ENCODE measurements around the gene CROCC2. TPM values are rescaled to one million over a fixed set of nuclear protein-coding genes. Genes with fewer than 3 reads are reported as not detected.

CROCC2 gene
- total and polyA plus RNA-seq, 2 donors (not counting 1 experiment from before 2014, with no cell fraction given), result not detected

DNA sequence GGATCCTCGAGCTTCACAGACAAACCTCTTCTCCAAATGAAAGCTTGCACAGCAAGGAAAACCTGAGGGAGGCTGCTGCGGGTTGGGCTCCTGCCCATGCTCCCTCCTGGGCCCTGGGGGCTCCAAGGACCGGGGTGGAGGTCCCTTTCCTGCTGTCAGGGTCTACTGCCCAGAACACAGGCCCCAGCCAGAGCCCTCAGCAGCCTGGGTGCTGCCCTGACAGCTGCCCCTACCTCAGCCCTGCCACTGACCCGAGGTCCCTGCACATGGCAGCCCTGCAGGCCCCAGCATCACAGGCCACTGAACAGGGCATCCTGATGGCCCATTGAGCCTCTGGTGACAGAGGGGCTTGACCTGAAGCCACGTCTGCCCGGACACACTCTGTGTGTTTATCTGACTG is 41.0 kb downstream of the CROCC2 start:
- no peak for ATAC-seq (ENCODE audit: low read depth)
- no peaks in the 10 kb centered on the region for H3K4me1 Mint-ChIP-seq

DNA sequence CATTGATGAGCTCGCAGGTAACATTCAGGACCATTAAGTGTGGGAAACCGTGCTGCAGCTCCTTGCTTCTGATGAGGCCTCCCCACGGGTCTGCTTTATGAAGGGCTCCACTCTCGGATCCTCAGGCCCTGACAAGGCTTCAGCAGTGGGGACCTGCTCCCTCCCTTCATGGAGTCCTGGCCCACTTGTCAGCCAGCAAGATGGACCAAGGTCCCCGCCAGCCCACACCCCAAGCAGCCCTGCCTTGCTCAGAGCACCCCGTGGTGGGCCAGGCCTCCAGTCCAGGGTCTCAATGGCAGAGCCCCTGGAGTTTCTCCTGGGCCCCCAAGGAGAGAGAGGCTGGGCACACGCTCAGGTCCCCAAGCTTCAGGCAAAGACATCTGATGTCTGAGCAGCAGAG is 41.5 kb downstream of the CROCC2 start:
- no peak for TF ChIP-seq EZH2 (IDR thresholded peaks at IDR 0.05; ENCODE audit: borderline replicate concordance, insufficient read depth, low read depth, low read length, poor library complexity, severe bottlenecking)
- TF ChIP-seq, protein P1, sequence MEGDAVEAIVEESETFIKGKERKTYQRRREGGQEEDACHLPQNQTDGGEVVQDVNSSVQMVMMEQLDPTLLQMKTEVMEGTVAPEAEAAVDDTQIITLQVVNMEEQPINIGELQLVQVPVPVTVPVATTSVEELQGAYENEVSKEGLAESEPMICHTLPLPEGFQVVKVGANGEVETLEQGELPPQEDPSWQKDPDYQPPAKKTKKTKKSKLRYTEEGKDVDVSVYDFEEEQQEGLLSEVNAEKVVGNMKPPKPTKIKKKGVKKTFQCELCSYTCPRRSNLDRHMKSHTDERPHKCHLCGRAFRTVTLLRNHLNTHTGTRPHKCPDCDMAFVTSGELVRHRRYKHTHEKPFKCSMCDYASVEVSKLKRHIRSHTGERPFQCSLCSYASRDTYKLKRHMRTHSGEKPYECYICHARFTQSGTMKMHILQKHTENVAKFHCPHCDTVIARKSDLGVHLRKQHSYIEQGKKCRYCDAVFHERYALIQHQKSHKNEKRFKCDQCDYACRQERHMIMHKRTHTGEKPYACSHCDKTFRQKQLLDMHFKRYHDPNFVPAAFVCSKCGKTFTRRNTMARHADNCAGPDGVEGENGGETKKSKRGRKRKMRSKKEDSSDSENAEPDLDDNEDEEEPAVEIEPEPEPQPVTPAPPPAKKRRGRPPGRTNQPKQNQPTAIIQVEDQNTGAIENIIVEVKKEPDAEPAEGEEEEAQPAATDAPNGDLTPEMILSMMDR (IDR thresholded peaks at IDR 0.05), result no peak
- Histone ChIP-seq H3K27me3 (replicated peaks in 1 of 4; ENCODE audit: control extremely low read depth in 1 of 4, control insufficient read depth in 3 of 4, insufficient read depth in 4 of 4, low read length in 3 of 4) (no peaks in the 10 kb centered on the region), H3K4me3 (ENCODE audit: control extremely low read depth in 1 of 5, extremely low read depth in 1 of 5, insufficient read depth in 1 of 5, low read depth in 2 of 5, low read length in 4 of 5) (no peak overlapping the region), H3K36me3 (replicated peaks in 1 of 2; ENCODE audit: control extremely low read depth in 1 of 2, control insufficient read depth in 1 of 2, extremely low read depth in 1 of 2, insufficient read depth in 2 of 2, low read length in 1 of 2) (no peaks in the 10 kb centered on the region), H3K27ac (ENCODE audit: low read length in 2 of 2) (no peak overlapping the region), H3K4me2 (replicated peaks; ENCODE audit: low read depth, low read length, poor library complexity, severe bottlenecking) (no peak overlapping the region), H4K20me1 (ENCODE audit: control insufficient read depth, insufficient read depth, low read length, poor library complexity, severe bottlenecking) (no peaks in the 10 kb centered on the region), H3K9ac (ENCODE audit: low read length) (no peak overlapping the region), H3K79me2 (ENCODE audit: control insufficient read depth, insufficient read depth, low read length) (no peaks in the 10 kb centered on the region), H3K4me1 (ENCODE audit: control insufficient read depth in 2 of 2, insufficient read depth in 2 of 2, low read length in 2 of 2) (no peaks in the 10 kb centered on the region), H3K9me3 (ENCODE audit: control extremely low read depth in 1 of 3, control insufficient read depth in 2 of 3, insufficient read depth in 1 of 3, low read length in 2 of 3) (no peaks in the 10 kb centered on the region), H2AFZ (ENCODE audit: insufficient read depth, low read depth, low read length, poor library complexity, severe bottlenecking) (no peak overlapping the region)
- intact Hi-C loops (cut with micrococcal nuclease), result no loop called here
- ChIA-PET POLR2A (no interaction called here), CTCF (no interaction called here)
- ATAC-seq (ENCODE audit: low read depth), result no peak
- Mint-ChIP-seq H3K27ac (no peak overlapping the region), H3K4me1 (no peaks in the 10 kb centered on the region), H3K4me3 (no peak overlapping the region), H3K9me3 (ENCODE audit: insufficient read depth) (no peaks in the 10 kb centered on the region), H3K27me3 (peaks cover 13% of the 10 kb centered on the region)
- no peak for DNase-seq
- WGBS (ENCODE audit: insufficient coverage), result 93% methylated on average over 7 of the region's 7 CpGs

More for the DNA sequence above, 41.0 kb downstream of the CROCC2 start:
- Histone ChIP-seq H3K27me3 (replicated peaks in 1 of 4; ENCODE audit: control extremely low read depth in 1 of 4, control insufficient read depth in 3 of 4, insufficient read depth in 4 of 4, low read length in 3 of 4) (no peaks in the 10 kb centered on the region), H4K20me1 (ENCODE audit: control insufficient read depth, insufficient read depth, low read length, poor library complexity, severe bottlenecking) (no peaks in the 10 kb centered on the region), H3K4me2 (replicated peaks; ENCODE audit: low read depth, low read length, poor library complexity, severe bottlenecking) (no peak overlapping the region), H2AFZ (ENCODE audit: insufficient read depth, low read depth, low read length, poor library complexity, severe bottlenecking) (no peak overlapping the region), H3K79me2 (ENCODE audit: control insufficient read depth, insufficient read depth, low read length) (no peaks in the 10 kb centered on the region), H3K4me1 (ENCODE audit: control insufficient read depth in 2 of 2, insufficient read depth in 2 of 2, low read length in 2 of 2) (no peaks in the 10 kb centered on the region), H3K9me3 (ENCODE audit: control extremely low read depth in 1 of 3, control insufficient read depth in 2 of 3, insufficient read depth in 1 of 3, low read length in 2 of 3) (no peaks in the 10 kb centered on the region), H3K9ac (ENCODE audit: low read length) (no peak overlapping the region), H3K36me3 (replicated peaks in 1 of 2; ENCODE audit: control extremely low read depth in 1 of 2, control insufficient read depth in 1 of 2, extremely low read depth in 1 of 2, insufficient read depth in 2 of 2, low read length in 1 of 2) (no peaks in the 10 kb centered on the region), H3K27ac (ENCODE audit: low read length in 2 of 2) (no peak overlapping the region), H3K4me3 (ENCODE audit: control extremely low read depth in 1 of 5, extremely low read depth in 1 of 5, insufficient read depth in 1 of 5, low read depth in 2 of 5, low read length in 4 of 5) (no peak overlapping the region)
- no peak for DNase-seq
- POLR2A ChIA-PET, result no interaction called here
- Mint-ChIP-seq H3K27ac (no peak overlapping the region), H3K4me3 (no peak overlapping the region), H3K27me3 (peaks cover 13% of the 10 kb centered on the region), H3K9me3 (ENCODE audit: insufficient read depth) (no peaks in the 10 kb centered on the region)
- CTCF ChIA-PET, result no interaction called here
- WGBS (ENCODE audit: insufficient coverage), result 74% methylated on average over 6 of the region's 6 CpGs
- TF ChIP-seq, protein P1 (IDR thresholded peaks at IDR 0.05), result no peak
- TF ChIP-seq EZH2 (IDR thresholded peaks at IDR 0.05; ENCODE audit: borderline replicate concordance, insufficient read depth, low read depth, low read length, poor library complexity, severe bottlenecking), result no peak
- intact Hi-C loops (cut with micrococcal nuclease), result no loop called here

Data from B cell (primary cell).